Lower lobe of right lung (tissue), 2 donors: Measurements from ENCODE around the gene GABRB3. TPM values are rescaled to one million over a fixed set of nuclear protein-coding genes. Genes with fewer than 3 reads are reported as not detected.

Experiments used
- ATAC-seq, 2 donors: fragments of 200-7000 bp; cut with Tn5 transposase; one replicate each; pipeline ENCODE4 v1.9.1; 2020 to 2022; ENCODE audit warnings: mild to moderate bottlenecking in 2 of 2, moderate library complexity in 2 of 2
- DNase-seq: peaks from one replicate; pipeline ENCODE4 v3.0.0-alpha.2; 2020
- H3K27ac ChIP-seq: fragments of 200-600 bp; one replicate; pipeline ENCODE4 v1.8.0; 2022
- H3K27me3 ChIP-seq: fragments of 200-600 bp; one replicate; pipeline ENCODE4 v1.8.0; 2022; ENCODE audit warnings: low read depth
- H3K36me3 ChIP-seq: fragments of 200-600 bp; one replicate; pipeline ENCODE4 v1.8.0; 2022; ENCODE audit warnings: mild to moderate bottlenecking
- H3K4me1 ChIP-seq: fragments of 200-600 bp; one replicate; pipeline ENCODE4 v1.8.0; 2022
- H3K4me3 ChIP-seq: fragments of 200-600 bp; one replicate; pipeline ENCODE4 v1.8.0; 2022; ENCODE audit warnings: mild to moderate bottlenecking
- H3K9me3 ChIP-seq: fragments of 200-600 bp; one replicate; pipeline ENCODE4 v1.8.0; 2022
- CTCF ChIP-seq: fragments of 200-600 bp; IDR thresholded peaks from one replicate; pipeline ENCODE4 v1.8.0; 2022; ENCODE audit warnings: antibody characterized with exemption, mild to moderate bottlenecking
- intact Hi-C: fragments of 100-400 bp; cut with DNase I; formaldehyde crosslinking; loops from one replicate; pipeline ENCODE4 v1.11.0; 2022
- total RNA-seq: library from RNA; stranded (reverse); fragmentation: NEBNext Ultra II Directional; extraction: Animal tissue kit (Norgen Biotek cat#: 25700); gene quantifications from one replicate; pipeline ENCODE4 v1.2.1, GENCODE V29; 2021
- donor health status: DM: no; HTN: yes; CAD: no; lungs with severe emphysema.

GABRB3 gene
- total RNA-seq, 1 donor from 2014 or later, result 5.5 TPM

GRCh38 chr15:26572602-26573350 is 200.1 kb downstream of the GABRB3 start:
- no peak overlapping the region for H3K27ac ChIP-seq
- DNase-seq (no peak), ATAC-seq (no peak)
- no peak overlapping the region for H3K4me3 ChIP-seq
- peaks cover 5% of the 10 kb centered on the region for H3K9me3 ChIP-seq
- H3K36me3 ChIP-seq, result no peaks in the 10 kb centered on the region
- intact Hi-C loops, result no loop called here
- no peaks in the 10 kb centered on the region for H3K27me3 ChIP-seq
- TF ChIP-seq CTCF, result no peak
- no peaks in the 10 kb centered on the region for H3K4me1 ChIP-seq

GRCh38 chr15:26571346-26571745 is 201.5 kb downstream of the GABRB3 start:
- Histone ChIP-seq H3K27me3 (no peaks in the 10 kb centered on the region), H3K27ac (no peak overlapping the region), H3K36me3 (no peaks in the 10 kb centered on the region), H3K4me3 (no peak overlapping the region), H3K4me1 (no peaks in the 10 kb centered on the region), H3K9me3 (peaks cover 5% of the 10 kb centered on the region)
- intact Hi-C loops, result no loop called here
- no peak for DNase-seq
- no peak for ATAC-seq
- TF ChIP-seq CTCF, result no peak

GRCh38 chr15:26565542-26565941 is 207.3 kb downstream of the GABRB3 start:
- ATAC-seq, result no peak
- no peak for TF ChIP-seq CTCF
- Histone ChIP-seq H3K4me3 (no peak overlapping the region), H3K27ac (no peak overlapping the region), H3K27me3 (no peaks in the 10 kb centered on the region), H3K9me3 (no peaks in the 10 kb centered on the region), H3K4me1 (no peaks in the 10 kb centered on the region), H3K36me3 (no peaks in the 10 kb centered on the region)
- intact Hi-C loops, result no loop called here
- no peak for DNase-seq

- H3K4me3 ChIP-seq, result no peak overlapping the region
- no peaks in the 10 kb centered on the region for H3K9me3 ChIP-seq
- H3K36me3 ChIP-seq, result no peaks in the 10 kb centered on the region
- intact Hi-C loops, result no loop called here
- ATAC-seq, result no peak
- DNase-seq, result no peak
- TF ChIP-seq CTCF, result no peak
- H3K27ac ChIP-seq, result no peak overlapping the region
- H3K27me3 ChIP-seq, result no peaks in the 10 kb centered on the region
- no peaks in the 10 kb centered on the region for H3K4me1 ChIP-seq
Observed at GRCh38 chr15:26564361-26564760, 208.5 kb downstream of the GABRB3 start.

GRCh38 chr15:26562336-26562735 is 210.5 kb downstream of the GABRB3 start:
- H3K9me3 ChIP-seq, result no peaks in the 10 kb centered on the region
- ATAC-seq (no peak), DNase-seq (no peak)
- H3K36me3 ChIP-seq, result no peaks in the 10 kb centered on the region
- H3K27ac ChIP-seq, result no peak overlapping the region
- H3K4me3 ChIP-seq, result no peak overlapping the region
- no peaks in the 10 kb centered on the region for H3K27me3 ChIP-seq
- intact Hi-C loops, result no loop called here
- no peak for TF ChIP-seq CTCF
- no peaks in the 10 kb centered on the region for H3K4me1 ChIP-seq
